ENCODE data around the gene CRKL. TPM values are rescaled to one million over a fixed set of nuclear protein-coding genes. Genes with fewer than 3 reads are reported as not detected.

Gene CRKL
- total RNA-seq, 1 experiment from 2014 or later: 69.9 TPM

GRCh38 chr22:20920881-20921203 is 3.6 kb downstream of the CRKL start:
- intact Hi-C loops (cut with micrococcal nuclease; ENCODE audit: unreplicated experiment): no loop called here
- Mint-ChIP-seq H3K9me3 (ENCODE audit: low read depth, unreplicated experiment) (no peaks in the 10 kb centered on the region), H3K4me1 (ENCODE audit: low read depth, unreplicated experiment) (peaks cover 35% of the 10 kb centered on the region), H3K27ac (ENCODE audit: unreplicated experiment) (peak overlapping the region; percentile 25), H3K4me3 (ENCODE audit: low read depth, unreplicated experiment) (peak overlapping the region; percentile 76), H3K36me3 (ENCODE audit: insufficient read depth, unreplicated experiment) (peaks cover 56% of the 10 kb centered on the region), H3K27me3 (ENCODE audit: unreplicated experiment) (no peaks in the 10 kb centered on the region)
- TF ChIP-seq CTCF (IDR thresholded peaks at IDR 0.05; ENCODE audit: unreplicated experiment): no peak
- no peak for DNase-seq
- CTCF ChIA-PET: interaction anchor here (0.5 to 2.0 kb wide), 5 partner anchors 11 to 35 kb away, joined by 3 to 7 read pairs (median 5); no protein-coding TSS in a partner anchor
- no TSS peak for BruUV-seq (replicated peaks)

GRCh38 chr22:20922141-20922751 is 5.0 kb downstream of the CRKL start:
- no peaks in the 10 kb centered on the region for H3K9me3 Mint-ChIP-seq (ENCODE audit: low read depth, unreplicated experiment)
- BruUV-seq (replicated peaks): no TSS peak
- peak overlapping the region; percentile 4 for H3K27ac Mint-ChIP-seq (ENCODE audit: unreplicated experiment)
- peaks cover 50% of the 10 kb centered on the region for H3K36me3 Mint-ChIP-seq (ENCODE audit: insufficient read depth, unreplicated experiment)
- H3K4me1 Mint-ChIP-seq (ENCODE audit: low read depth, unreplicated experiment): peaks cover 44% of the 10 kb centered on the region
- DNase-seq: no peak
- H3K4me3 Mint-ChIP-seq (ENCODE audit: low read depth, unreplicated experiment): peak overlapping the region; percentile 3
- TF ChIP-seq CTCF (IDR thresholded peaks at IDR 0.05; ENCODE audit: unreplicated experiment): no peak
- intact Hi-C loops (cut with micrococcal nuclease; ENCODE audit: unreplicated experiment): no loop called here
- CTCF ChIA-PET: interaction anchor here (0.6 to 2.0 kb wide), 2 partner anchors 21 to 29 kb away, joined by 3 to 7 read pairs; no protein-coding TSS in a partner anchor
- no peaks in the 10 kb centered on the region for H3K27me3 Mint-ChIP-seq (ENCODE audit: unreplicated experiment)

GRCh38 chr22:20926243-20926642 is 9.0 kb downstream of the CRKL start:
- H3K4me3 Mint-ChIP-seq (ENCODE audit: low read depth, unreplicated experiment): no peak overlapping the region
- H3K36me3 Mint-ChIP-seq (ENCODE audit: insufficient read depth, unreplicated experiment): peaks cover 12% of the 10 kb centered on the region
- no peaks in the 10 kb centered on the region for H3K9me3 Mint-ChIP-seq (ENCODE audit: low read depth, unreplicated experiment)
- intact Hi-C loops (cut with micrococcal nuclease; ENCODE audit: unreplicated experiment): no loop called here
- H3K4me1 Mint-ChIP-seq (ENCODE audit: low read depth, unreplicated experiment): peaks cover 39% of the 10 kb centered on the region
- peak overlapping the region; percentile 27 for H3K27ac Mint-ChIP-seq (ENCODE audit: unreplicated experiment)
- BruUV-seq (replicated peaks): no TSS peak
- no peak for TF ChIP-seq CTCF (IDR thresholded peaks at IDR 0.05; ENCODE audit: unreplicated experiment)
- CTCF ChIA-PET: interaction anchor here (0.5 to 2.5 kb wide), 3 partner anchors 9 to 11 kb away, joined by 4 to 8 read pairs (median 7); partner anchors contain the start of gene CRKL
- H3K27me3 Mint-ChIP-seq (ENCODE audit: unreplicated experiment): no peaks in the 10 kb centered on the region
- DNase-seq: no peak

GRCh38 chr22:20927940-20928572 is 10.8 kb downstream of the CRKL start:
- Mint-ChIP-seq H3K4me3 (ENCODE audit: low read depth, unreplicated experiment) (no peak overlapping the region), H3K36me3 (ENCODE audit: insufficient read depth, unreplicated experiment) (peaks cover 6% of the 10 kb centered on the region), H3K4me1 (ENCODE audit: low read depth, unreplicated experiment) (peaks cover 33% of the 10 kb centered on the region), H3K9me3 (ENCODE audit: low read depth, unreplicated experiment) (no peaks in the 10 kb centered on the region), H3K27me3 (ENCODE audit: unreplicated experiment) (no peaks in the 10 kb centered on the region), H3K27ac (ENCODE audit: unreplicated experiment) (no peak overlapping the region)
- no peak for TF ChIP-seq CTCF (IDR thresholded peaks at IDR 0.05; ENCODE audit: unreplicated experiment)
- CTCF ChIA-PET: interaction anchor here (0.7 to 1.5 kb wide), 3 partner anchors 8 to 959 kb away, joined by 5 to 10 read pairs (median 8); no protein-coding TSS in a partner anchor
- no TSS peak for BruUV-seq (replicated peaks)
- DNase-seq: no peak
- intact Hi-C loops (cut with micrococcal nuclease; ENCODE audit: unreplicated experiment): no loop called here
